ENCODE measurements around the gene POU5F1. TPM values are rescaled to one million over a fixed set of nuclear protein-coding genes. Genes with fewer than 3 reads are reported as not detected.

Gene POU5F1
- total and polyA plus RNA-seq, 2 of the 4 experiments (the other 2 are of a cell fraction), result not detected

GRCh38 chr6:31162463-31163165 is 7.9 kb downstream of the POU5F1 start:
- Histone ChIP-seq H3K9ac (ENCODE audit: low read depth, low read length) (no peak overlapping the region), H2BK5ac (ENCODE audit: low read depth, low read length, poor library complexity, severe bottlenecking) (no peak overlapping the region), H2BK20ac (ENCODE audit: low read depth, low read length) (no peak overlapping the region), H2AK9ac (replicated peaks; ENCODE audit: low read depth, low read length, poor library complexity) (peak overlapping the region; percentile 19), H3K14ac (replicated peaks; ENCODE audit: low read depth, low read length) (no peak overlapping the region), H3K56ac (ENCODE audit: extremely low read depth, insufficient read depth, low read length) (no peak overlapping the region), H3K79me1 (ENCODE audit: low read depth in 1 of 2, low read length in 2 of 2) (peaks cover 8 to 38% of the 10 kb centered on the region in 2 experiments), H3K27me3 (ENCODE audit: control insufficient read depth, insufficient read depth, low read length) (no peaks in the 10 kb centered on the region), H3K9me3 (ENCODE audit: control insufficient read depth, insufficient read depth, low read length) (no peaks in the 10 kb centered on the region), H4K5ac (ENCODE audit: low read depth, low read length) (no peak overlapping the region), H2BK120ac (ENCODE audit: low read depth, low read length) (no peak overlapping the region), H2AK5ac (ENCODE audit: low read depth, low read length) (no peak overlapping the region), H3K18ac (ENCODE audit: low read depth, low read length) (no peak overlapping the region), H4K8ac (ENCODE audit: low read depth in 2 of 2, low read length in 2 of 2) (no peak overlapping the region), H2BK15ac (ENCODE audit: low read depth, low read length) (no peak overlapping the region), H3K4me3 (ENCODE audit: insufficient read depth, low read depth, low read length) (no peak overlapping the region), H3K4me1 (ENCODE audit: control insufficient read depth, insufficient read depth, low read length) (peaks cover 6% of the 10 kb centered on the region), H3K27ac (ENCODE audit: insufficient read depth, low read length) (no peak overlapping the region), H2AFZ (replicated peaks; ENCODE audit: low read length, poor library complexity) (peak overlapping the region; percentile 52), H4K20me1 (ENCODE audit: insufficient read depth, low read length) (peaks cover 4% of the 10 kb centered on the region), H3K9me1 (ENCODE audit: insufficient read depth, low read length) (peaks cover 6% of the 10 kb centered on the region), H3K23ac (ENCODE audit: low read depth, low read length) (no peak overlapping the region), H3K4me2 (ENCODE audit: low read depth, low read length) (no peak overlapping the region), H4K91ac (ENCODE audit: insufficient read depth, low read depth, low read length) (no peak overlapping the region), H3K36me3 (ENCODE audit: control insufficient read depth, insufficient read depth, low read length) (no peaks in the 10 kb centered on the region; the same call in 1 of the 2 replicates), H3K4ac (ENCODE audit: low read depth, low read length) (no peak overlapping the region)
- ChIA-PET POLR2A (ENCODE audit: unreplicated experiment) (interaction anchor here (0.7 kb wide), 1 partner anchor 31 kb away, joined by 3 read pairs; no protein-coding TSS in a partner anchor), CTCF (no interaction called here)
- ATAC-seq (ENCODE audit: low read depth) (no peak), DNase-seq (no peak)
- TF ChIP-seq RFX5 (IDR thresholded peaks at IDR 0.05; ENCODE audit: low read depth, low read length) (no peak), MAFK (IDR thresholded peaks at IDR 0.05; ENCODE audit: low read depth, low read length) (no peak), CHD1 (IDR thresholded peaks at IDR 0.05; ENCODE audit: low read depth, low read length) (no peak), SMC3 (IDR thresholded peaks at IDR 0.05; ENCODE audit: low read depth, low read length) (no peak), MXI1 (IDR thresholded peaks at IDR 0.05; ENCODE audit: borderline replicate concordance, low read depth, low read length) (no peak), RCOR1 (IDR thresholded peaks at IDR 0.05; ENCODE audit: insufficient replicate concordance, low read length) (no peak), NFE2L2 (IDR thresholded peaks at IDR 0.05; ENCODE audit: low read depth, low read length) (no peak), CTCF (conservative IDR thresholded peaks at IDR 0.05; ENCODE audit: low read depth, low read length) (no peak), FOS (IDR thresholded peaks at IDR 0.05; ENCODE audit: low read depth, low read length) (no peak), POLR2A (IDR thresholded peaks at IDR 0.05; ENCODE audit: low read depth, low read length) (no peak), RAD21 (IDR thresholded peaks at IDR 0.05; ENCODE audit: low read length) (no peak), CEBPB (IDR thresholded peaks at IDR 0.05; ENCODE audit: low read depth, low read length) (no peak), MAZ (IDR thresholded peaks at IDR 0.05; ENCODE audit: borderline replicate concordance, low read depth, low read length) (no peak), BHLHE40 (IDR thresholded peaks at IDR 0.05; ENCODE audit: low read depth, low read length) (no peak)
- TF ChIP-seq, protein P1, sequence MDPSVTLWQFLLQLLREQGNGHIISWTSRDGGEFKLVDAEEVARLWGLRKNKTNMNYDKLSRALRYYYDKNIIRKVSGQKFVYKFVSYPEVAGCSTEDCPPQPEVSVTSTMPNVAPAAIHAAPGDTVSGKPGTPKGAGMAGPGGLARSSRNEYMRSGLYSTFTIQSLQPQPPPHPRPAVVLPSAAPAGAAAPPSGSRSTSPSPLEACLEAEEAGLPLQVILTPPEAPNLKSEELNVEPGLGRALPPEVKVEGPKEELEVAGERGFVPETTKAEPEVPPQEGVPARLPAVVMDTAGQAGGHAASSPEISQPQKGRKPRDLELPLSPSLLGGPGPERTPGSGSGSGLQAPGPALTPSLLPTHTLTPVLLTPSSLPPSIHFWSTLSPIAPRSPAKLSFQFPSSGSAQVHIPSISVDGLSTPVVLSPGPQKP (IDR thresholded peaks at IDR 0.05; ENCODE audit: borderline replicate concordance, low read depth, low read length), result no peak
- TF ChIP-seq, protein P2, sequence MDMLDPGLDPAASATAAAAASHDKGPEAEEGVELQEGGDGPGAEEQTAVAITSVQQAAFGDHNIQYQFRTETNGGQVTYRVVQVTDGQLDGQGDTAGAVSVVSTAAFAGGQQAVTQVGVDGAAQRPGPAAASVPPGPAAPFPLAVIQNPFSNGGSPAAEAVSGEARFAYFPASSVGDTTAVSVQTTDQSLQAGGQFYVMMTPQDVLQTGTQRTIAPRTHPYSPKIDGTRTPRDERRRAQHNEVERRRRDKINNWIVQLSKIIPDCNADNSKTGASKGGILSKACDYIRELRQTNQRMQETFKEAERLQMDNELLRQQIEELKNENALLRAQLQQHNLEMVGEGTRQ (IDR thresholded peaks at IDR 0.05; ENCODE audit: low read depth, low read length), result no peak
- dilution Hi-C loops (cut with HindIII; ENCODE audit: low sequenced_read_pairs, unreplicated experiment) (no loop called here), intact Hi-C loops (cut with micrococcal nuclease) (no loop called here), in situ Hi-C loops (cut with MboI; ENCODE audit: low sequenced_read_pairs) (no loop called here)
- no CpG with 5 or more reads among the region's 13 CpGs for WGBS, 2 experiments (ENCODE audit: extremely low coverage in 2 of 2, insufficient read length in 1 of 2)
- no TSS peak for BruUV-seq (replicated peaks)
